ENCODE data around the gene WDR5B. TPM values are rescaled to one million over a fixed set of nuclear protein-coding genes. Genes with fewer than 3 reads are reported as not detected.

WDR5B gene
- total and polyA plus RNA-seq, 10 of the 15 experiments (the other 5 are each of a cell fraction or from before 2014, with no cell fraction given): 1.7 to 7.9 (median 3.3) TPM

DNA sequence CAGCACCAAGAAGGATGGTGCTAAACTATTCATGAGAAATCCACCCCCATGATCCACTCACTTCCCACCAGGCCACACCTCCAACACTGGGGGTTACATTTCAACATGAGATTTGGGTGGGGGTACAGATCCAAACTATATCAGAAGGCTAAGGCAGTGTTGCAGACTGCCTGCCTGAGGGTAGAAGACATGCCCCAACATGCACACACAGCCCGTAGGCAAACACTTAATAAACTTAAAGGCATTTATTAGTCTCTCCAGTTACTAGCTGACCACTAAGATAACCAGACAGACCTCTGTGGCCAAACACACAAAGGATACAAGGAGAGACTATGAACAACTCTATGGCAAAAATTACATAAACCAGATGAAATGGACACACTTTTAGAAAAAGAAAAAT lies 21.7 kb downstream of the WDR5B start:
- Histone ChIP-seq H3K9ac (ENCODE audit: control insufficient read depth, insufficient read depth, low read length) (no peak overlapping the region), H4K20me1 (ENCODE audit: control insufficient read depth, insufficient read depth) (no peaks in the 10 kb centered on the region), H2AFZ (ENCODE audit: control insufficient read depth, low read depth, low read length) (no peak overlapping the region), H3K9me3 (replicated peaks; ENCODE audit: control insufficient read depth, insufficient read depth, low read length) (no peaks in the 10 kb centered on the region), H3K4me3 (no peak overlapping the region), H3K4me2 (ENCODE audit: control insufficient read depth, insufficient read depth) (no peak overlapping the region), H3K4me1 (ENCODE audit: control insufficient read depth, insufficient read depth, low read length) (no peaks in the 10 kb centered on the region; the same call in 1 of the 2 replicates), H3K27me3 (replicated peaks in 1 of 2; ENCODE audit: control insufficient read depth in 2 of 2, insufficient read depth in 2 of 2, low read length in 1 of 2) (no peaks in the 10 kb centered on the region), H3K79me2 (ENCODE audit: control insufficient read depth, insufficient read depth, low read length) (peaks cover 21% of the 10 kb centered on the region), H3K27ac (ENCODE audit: control insufficient read depth, insufficient read depth) (peak overlapping the region; percentile 18; the same call in 1 of the 2 replicates), H3K36me3 (ENCODE audit: control insufficient read depth in 2 of 2, insufficient read depth in 2 of 2, low read length in 1 of 2) (peaks cover 2 to 6% of the 10 kb centered on the region in 2 experiments; a peak in 2 of 4 replicates)
- 0 out of 3 replicates have a peak, but pooled peaks have one; percentile 14 for ATAC-seq
- BruUV-seq (replicated peaks): no TSS peak
- TF ChIP-seq, protein P1, sequence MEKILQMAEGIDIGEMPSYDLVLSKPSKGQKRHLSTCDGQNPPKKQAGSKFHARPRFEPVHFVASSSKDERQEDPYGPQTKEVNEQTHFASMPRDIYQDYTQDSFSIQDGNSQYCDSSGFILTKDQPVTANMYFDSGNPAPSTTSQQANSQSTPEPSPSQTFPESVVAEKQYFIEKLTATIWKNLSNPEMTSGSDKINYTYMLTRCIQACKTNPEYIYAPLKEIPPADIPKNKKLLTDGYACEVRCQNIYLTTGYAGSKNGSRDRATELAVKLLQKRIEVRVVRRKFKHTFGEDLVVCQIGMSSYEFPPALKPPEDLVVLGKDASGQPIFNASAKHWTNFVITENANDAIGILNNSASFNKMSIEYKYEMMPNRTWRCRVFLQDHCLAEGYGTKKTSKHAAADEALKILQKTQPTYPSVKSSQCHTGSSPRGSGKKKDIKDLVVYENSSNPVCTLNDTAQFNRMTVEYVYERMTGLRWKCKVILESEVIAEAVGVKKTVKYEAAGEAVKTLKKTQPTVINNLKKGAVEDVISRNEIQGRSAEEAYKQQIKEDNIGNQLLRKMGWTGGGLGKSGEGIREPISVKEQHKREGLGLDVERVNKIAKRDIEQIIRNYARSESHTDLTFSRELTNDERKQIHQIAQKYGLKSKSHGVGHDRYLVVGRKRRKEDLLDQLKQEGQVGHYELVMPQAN (conservative IDR thresholded peaks at IDR 0.05): no peak
- TF ChIP-seq CBX5 (IDR thresholded peaks at IDR 0.05; ENCODE audit: low read depth): no peak
- no peak for DNase-seq (ENCODE audit: low read depth, low spot score)
- 0% methylated on average over 1 of the region's 1 CpG for WGBS (ENCODE audit: insufficient coverage, insufficient replicate concordance, low lambda C conversion rate, missing lambda C conversion rate)
- ChIA-PET SMC1A (ENCODE audit: uncharacterized antibody, unreplicated experiment) (interaction anchor here (0.6 to 6.7 kb wide), 11 partner anchors 9 to 586 kb away, joined by 3 to 70 read pairs (median 10); partner anchors contain the start of genes FAM162A and WDR5B), POLR2A (interaction anchor here (1.2 to 1.7 kb wide), 3 partner anchors 10 to 285 kb away, joined by 4 to 11 read pairs (median 5); partner anchors contain the start of genes FAM162A, MIX23 and WDR5B), CTCF (interaction anchor here (0.8 to 6.3 kb wide), 16 partner anchors 9 to 361 kb away, joined by 3 to 72 read pairs (median 7); partner anchors contain the start of genes FAM162A, MIX23 and WDR5B), RAD21 (ENCODE audit: unreplicated experiment) (interaction anchor here (1.0 to 3.2 kb wide), 5 partner anchors 22 to 285 kb away, joined by 4 to 22 read pairs (median 8); partner anchors contain the start of gene WDR5B)
- in situ Hi-C loops (cut with MboI): no loop called here
- FAIRE-seq: peak; percentile 65
- intact Hi-C loops (cut with micrococcal nuclease; ENCODE audit: unreplicated experiment): loop anchor here (10.0 kb wide), 2 partner anchors 141 to 631 kb away; partner anchors contain the start of gene SEMA5B

All from GM12878 (cell line).